HepG2 (cell line): ENCODE measurements around the gene SNUPN. TPM values are rescaled to one million over a fixed set of nuclear protein-coding genes. Genes with fewer than 3 reads are reported as not detected.

ENCODE experiments used
- ATAC-seq: fragments of 200-7000 bp; cut with Tn5 transposase; 3 replicates; pipeline ENCODE4 v1.9.1; 2020; ENCODE audit warnings: mild to moderate bottlenecking, moderate library complexity
- BruUV-seq: library from RNA; stranded (reverse); fragments of 400-500 nt; replicated peaks from 2 replicates; lab custom pipeline; 2021; lab: Mats Ljungman, UMichigan
- CTCF ChIA-PET: fragments of 300-600 bp; formaldehyde crosslinking; extraction: SDS; loops from one replicate; lab custom pipeline; 2021; ENCODE audit warnings: low total read pairs, inconsistent platforms, low intra/inter-chr PET ratio; lab: Yijun Ruan, JAX
- POLR2A ChIA-PET: fragments of 350-600 bp; sonication (Branson Sonifier 250); formaldehyde crosslinking; loops from one replicate; lab custom pipeline; 2020; ENCODE audit warnings: antibody characterized with exemption, inconsistent platforms; lab: Yijun Ruan, JAX
- DNase-seq: peaks from one replicate; pipeline ENCODE4 v3.0.0-alpha.2; 2015; ENCODE audit warnings: low spot score
- FAIRE-seq: peaks from 3 replicates; lab custom pipeline; 2011; peaks lifted over from hg19 to GRCh38; lab: Jason Lieb, UNC
- H2AFZ ChIP-seq: one replicate; pipeline ENCODE4 v1.6.1; 2011; ENCODE audit warnings: low read length, inconsistent platforms
- H3K27ac ChIP-seq: fragments of 300-600 bp; 3 replicates; pipeline ENCODE4 v1.8.0; 2011; ENCODE audit warnings: mixed run types, mild to moderate bottlenecking, mixed read lengths, low read length, inconsistent platforms; ENCODE audit not compliant: insufficient read depth; ENCODE audit errors: extremely low read length
- H3K27me3 ChIP-seq, 2 experiments: fragments of 200-600 bp in 1 of 2; 2 replicates in 1 of 2; 3 replicates in 1 of 2; pipeline versions ENCODE4 v1.6.0 to v1.8.0; 2011; ENCODE audit warnings: low read length in 2 of 2, mild to moderate bottlenecking in 2 of 2, moderate library complexity in 2 of 2, inconsistent platforms in 1 of 2; ENCODE audit not compliant: insufficient read depth in 2 of 2, control insufficient read depth in 1 of 2
- H3K36me3 ChIP-seq, 2 experiments: fragments of 200-600 bp in 1 of 2; replicated peaks in 1 of 2; 2 replicates in 1 of 2; 3 replicates in 1 of 2; pipeline versions ENCODE4 v1.5.1 to v1.8.0; 2011; ENCODE audit warnings: low read length in 2 of 2, inconsistent platforms in 1 of 2; ENCODE audit not compliant: insufficient read depth in 2 of 2, control insufficient read depth in 1 of 2
- H3K4me1 ChIP-seq: 2 replicates; pipeline ENCODE4 v1.5.1; 2012; ENCODE audit warnings: low read length, inconsistent platforms; ENCODE audit not compliant: insufficient read depth
- H3K4me2 ChIP-seq: 2 replicates; pipeline ENCODE4 v1.6.0; 2011; ENCODE audit warnings: low read depth, low read length, inconsistent platforms
- H3K4me3 ChIP-seq, 3 experiments: fragments of 200-600 bp in 1 of 3; sonication (generic), shearing (Covaris generic) in 1 of 3; replicated peaks in 1 of 3; 2 replicates each; pipeline ENCODE4 v1.5.1; 2011 to 2016; ENCODE audit warnings: low read length in 3 of 3, inconsistent platforms in 2 of 3, low read depth in 2 of 3, mild to moderate bottlenecking in 2 of 3, control low read depth in 1 of 3, mixed read lengths in 1 of 3; ENCODE audit not compliant: insufficient read depth in 1 of 3
- H3K79me2 ChIP-seq: one replicate; pipeline ENCODE4 v1.6.1; 2011; ENCODE audit warnings: low read length, inconsistent platforms; ENCODE audit not compliant: insufficient read depth
- H3K9ac ChIP-seq: 2 replicates; pipeline ENCODE4 v1.6.0; 2011; ENCODE audit warnings: mild to moderate bottlenecking, low read depth, low read length, inconsistent platforms; ENCODE audit not compliant: insufficient read depth
- H3K9me3 ChIP-seq: 2 replicates; pipeline ENCODE4 v1.5.1; 2012; ENCODE audit warnings: mild to moderate bottlenecking, low read length
- H4K20me1 ChIP-seq: 2 replicates; pipeline ENCODE4 v1.6.0; 2011; ENCODE audit warnings: inconsistent platforms, mild to moderate bottlenecking, low read length, moderate library complexity; ENCODE audit not compliant: insufficient read depth
- DNMT3B ChIP-seq: conservative IDR thresholded peaks from 2 replicates; pipeline ENCODE4 v1.6.1; 2016; ENCODE audit warnings: missing biosample characterization, control low read depth
- GATAD2A ChIP-seq: IDR thresholded peaks from 2 replicates; pipeline ENCODE4 v1.6.1; 2016
- HNF4A ChIP-seq: sonication (generic); formaldehyde crosslinking; IDR thresholded peaks from 2 replicates; pipeline ENCODE4 v1.4.0; 2020; ENCODE audit warnings: missing genetic modification reagents
- ISL2 ChIP-seq: sonication (generic); formaldehyde crosslinking; IDR thresholded peaks from 2 replicates; pipeline ENCODE4 v1.5.0; 2020; ENCODE audit warnings: missing genetic modification reagents
- MIXL1 ChIP-seq: IDR thresholded peaks from 2 replicates; pipeline ENCODE4 v1.6.1; 2016
- MTA1 ChIP-seq: sonication (generic); formaldehyde crosslinking; IDR thresholded peaks from 2 replicates; pipeline ENCODE4 v1.4.0; 2020; ENCODE audit warnings: missing genetic modification reagents, mild to moderate bottlenecking, borderline replicate concordance
- NCOA5 ChIP-seq: sonication (generic); formaldehyde crosslinking; IDR thresholded peaks from 2 replicates; pipeline ENCODE4 v1.4.0; 2020; ENCODE audit warnings: missing genetic modification reagents
- SOX5 ChIP-seq: IDR thresholded peaks from 2 replicates; pipeline ENCODE4 v1.6.1; 2016; ENCODE audit warnings: borderline replicate concordance
- SOX6 ChIP-seq, 2 experiments: fragments of 450-650 bp in 1 of 2; sonication (generic) in 1 of 2; formaldehyde crosslinking in 1 of 2; IDR thresholded peaks; 2 replicates each; pipeline versions ENCODE4 v1.4.0 to v1.6.1; 2017 to 2020; ENCODE audit warnings: antibody characterized with exemption in 1 of 2, mild to moderate bottlenecking in 1 of 2, missing genetic modification reagents in 1 of 2
- TBP ChIP-seq: sonication (generic); formaldehyde crosslinking; IDR thresholded peaks from 2 replicates; pipeline ENCODE4 v1.5.0; 2020; ENCODE audit warnings: missing genetic modification reagents
- ZEB1 ChIP-seq: IDR thresholded peaks from 2 replicates; pipeline ENCODE4 v1.6.1; 2012; ENCODE audit warnings: mild to moderate bottlenecking, low read depth, inconsistent platforms; ENCODE audit not compliant: insufficient replicate concordance
- ZNF496 ChIP-seq: sonication (generic); formaldehyde crosslinking; IDR thresholded peaks from 2 replicates; pipeline ENCODE4 v1.8.1; 2023; ENCODE audit warnings: mild to moderate bottlenecking, moderate library complexity, missing genetic modification reagents; ENCODE audit not compliant: insufficient replicate concordance
- ZNF562 ChIP-seq: sonication (generic); formaldehyde crosslinking; IDR thresholded peaks from 2 replicates; pipeline ENCODE4 v1.8.0; 2022; ENCODE audit warnings: missing genetic modification reagents, borderline replicate concordance
- whole genome bisulfite sequencing: methylation state at CpG from one replicate; pipeline ENCODE4 v1.1.6; 2017; ENCODE audit warnings: low lambda C conversion rate; 5-methylcytosine and 5-hydroxymethylcytosine counted together
- in situ Hi-C: cut with HindIII; loops from 2 replicates; pipeline ENCODE4 v1.10.0; 2017; ENCODE audit warnings: low pct_unique_long_range_greater_than_20kb; ENCODE audit not compliant: extremely low pct_ligation_motif_present
- intact Hi-C: fragments of 100-400 bp; cut with micrococcal nuclease; formaldehyde crosslinking; loops from one replicate; pipeline ENCODE4 v1.10.0; 2022; ENCODE audit not compliant: unreplicated experiment
- polyA plus RNA-seq, 8 experiments: library from polyadenylated mRNA; depleted of rRNA in 3 of 8; stranded (reverse) in 7 of 8; unstranded in 1 of 8; fragments of >200 nt; fragmentation: Illumina TruSeq in 4 of 8; extraction: Trizol in 4 of 8; gene quantifications; 2 replicates each; pipeline versions ENCODE4 v1.2.1 to v1.2.3, GENCODE V29; 2011 to 2016; ENCODE audit warnings: low read depth in 4 of 8, missing spikeins in 1 of 8, mixed read lengths in 1 of 8; ENCODE audit not compliant: insufficient read depth in 1 of 8
- total RNA-seq, 5 experiments: library from RNA; depleted of rRNA; stranded (reverse); fragments of >200 nt; fragmentation: Illumina TruSeq; extraction: Trizol; gene quantifications; 2 replicates each; pipeline ENCODE4 v1.2.3, GENCODE V29; 2016; ENCODE audit warnings: low read depth in 1 of 5
- TF ChIP-seq, protein P1 (sequence below): sonication (generic); IDR thresholded peaks from 2 replicates; pipeline ENCODE4 v1.6.1; 2016; ENCODE audit warnings: low read depth, borderline replicate concordance
- TF ChIP-seq, protein P2 (sequence below): sonication (generic); formaldehyde crosslinking; IDR thresholded peaks from 2 replicates; pipeline ENCODE4 v1.5.0; 2020; ENCODE audit warnings: missing genetic modification reagents
- TF ChIP-seq, protein P3 (sequence below): sonication (generic); formaldehyde crosslinking; IDR thresholded peaks from 2 replicates; pipeline ENCODE4 v1.8.0; 2022; ENCODE audit warnings: mild to moderate bottlenecking, missing genetic modification reagents, moderate library complexity
- TF ChIP-seq, protein P4 (sequence below): sonication (generic); formaldehyde crosslinking; IDR thresholded peaks from 2 replicates; pipeline ENCODE4 v1.8.1; 2023; ENCODE audit warnings: missing genetic modification reagents, mild to moderate bottlenecking, borderline replicate concordance
- TF ChIP-seq, protein P5 (sequence below): sonication (generic); formaldehyde crosslinking; IDR thresholded peaks from 2 replicates; pipeline ENCODE4 v1.4.0; 2020; ENCODE audit warnings: missing genetic modification reagents, low read depth, mild to moderate bottlenecking, borderline replicate concordance
- TF ChIP-seq, protein P6 (sequence below): sonication (generic); formaldehyde crosslinking; IDR thresholded peaks from 2 replicates; pipeline ENCODE4 v1.9.0; 2022; ENCODE audit warnings: missing genetic modification reagents, mild to moderate bottlenecking, borderline replicate concordance

SNUPN gene
- total and polyA plus RNA-seq, 2 of the 13 experiments (the other 11 are each of a cell fraction or from before 2014, with no cell fraction given): 9.0 to 16.4 TPM

DNA sequence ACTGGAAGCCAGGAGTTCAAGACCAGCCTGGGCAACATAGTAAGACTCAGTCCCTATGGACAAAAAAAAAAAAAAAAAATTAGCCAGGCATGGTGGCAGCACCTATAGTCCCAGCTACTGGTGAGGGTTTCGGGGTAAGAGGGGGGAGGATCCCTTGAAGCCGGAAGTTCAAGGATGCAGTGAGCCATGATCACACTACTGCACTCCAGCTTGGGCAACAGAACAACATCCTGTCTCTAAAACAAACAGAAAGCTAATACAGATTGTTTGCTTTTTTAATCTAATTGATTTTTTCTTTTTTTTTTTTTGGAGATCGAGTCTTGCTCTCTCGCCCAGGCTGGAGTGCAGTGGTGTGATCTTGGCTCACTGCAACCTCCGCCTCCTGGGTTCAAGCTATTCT is 16.1 kb upstream of the SNUPN start:
- Histone ChIP-seq H3K79me2 (peaks cover 34% of the 10 kb centered on the region), H3K9me3 (no peaks in the 10 kb centered on the region), H3K27me3 (peaks cover 0 to 2% of the 10 kb centered on the region in 2 experiments; a peak in 1 of 5 replicates), H3K4me3 (no peak overlapping the region), H4K20me1 (no peaks in the 10 kb centered on the region; the same call in 1 of the 2 replicates), H3K27ac (peak overlapping the region; percentile 94), H3K36me3 (0 out of 5 replicates have a peak, but pooled peaks cover 0 to 3% of the 10 kb centered on the region in 2 experiments), H3K4me2 (peak overlapping the region; percentile 26; the same call in 1 of the 2 replicates), H3K9ac (no peak overlapping the region), H3K4me1 (peaks cover 40% of the 10 kb centered on the region), H2AFZ (no peak overlapping the region)
- DNase-seq: no peak
- no TSS peak for BruUV-seq
- POLR2A ChIA-PET: interaction anchor here (0.7 to 6.9 kb wide), 8 partner anchors 10 to 488 kb away, joined by 3 to 47 read pairs (median 22); partner anchors contain the start of genes MAN2C1, SIN3A and SNUPN
- WGBS: 33% methylated on average over 5 of the region's 5 CpGs
- in situ Hi-C loops: loop anchor here (10.0 kb wide), 1 partner anchor 277 kb away; the partner anchor contains the start of gene MAN2C1
- intact Hi-C loops: loop anchor here (2.0 kb wide), 1 partner anchor 15 kb away; no protein-coding TSS in a partner anchor
- CTCF ChIA-PET: no interaction called here
- no peak for FAIRE-seq
- ATAC-seq: peak; percentile 7; the same call in 2 of the 3 replicates
- TF ChIP-seq ISL2 (CRISPR knock-in tag) (no peak), MIXL1 (peak; percentile 61; the same call in 1 of the 2 replicates), GATAD2A (CRISPR knock-in tag) (peak; percentile 34; the same call in 1 of the 2 replicates), TBP (CRISPR knock-in tag) (no peak), NCOA5 (CRISPR knock-in tag) (no peak), ZEB1 (no peak), ZNF496 (CRISPR knock-in tag) (no peak), ZNF562 (CRISPR knock-in tag) (no peak), SOX6 (IDR thresholded peaks at IDR 0.05) (no peak), SOX6 (CRISPR knock-in tag; IDR thresholded peaks at IDR 0.05) (peak; percentile 28; the same call in 1 of the 2 replicates), SOX5 (peak; percentile 35; the same call in 1 of the 2 replicates), HNF4A (no peak), MTA1 (no peak), DNMT3B (no peak)
- TF ChIP-seq, protein P1, sequence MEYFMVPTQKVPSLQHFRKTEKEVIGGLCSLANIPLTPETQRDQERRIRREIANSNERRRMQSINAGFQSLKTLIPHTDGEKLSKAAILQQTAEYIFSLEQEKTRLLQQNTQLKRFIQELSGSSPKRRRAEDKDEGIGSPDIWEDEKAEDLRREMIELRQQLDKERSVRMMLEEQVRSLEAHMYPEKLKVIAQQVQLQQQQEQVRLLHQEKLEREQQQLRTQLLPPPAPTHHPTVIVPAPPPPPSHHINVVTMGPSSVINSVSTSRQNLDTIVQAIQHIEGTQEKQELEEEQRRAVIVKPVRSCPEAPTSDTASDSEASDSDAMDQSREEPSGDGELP: no peak
- TF ChIP-seq, protein P2, sequence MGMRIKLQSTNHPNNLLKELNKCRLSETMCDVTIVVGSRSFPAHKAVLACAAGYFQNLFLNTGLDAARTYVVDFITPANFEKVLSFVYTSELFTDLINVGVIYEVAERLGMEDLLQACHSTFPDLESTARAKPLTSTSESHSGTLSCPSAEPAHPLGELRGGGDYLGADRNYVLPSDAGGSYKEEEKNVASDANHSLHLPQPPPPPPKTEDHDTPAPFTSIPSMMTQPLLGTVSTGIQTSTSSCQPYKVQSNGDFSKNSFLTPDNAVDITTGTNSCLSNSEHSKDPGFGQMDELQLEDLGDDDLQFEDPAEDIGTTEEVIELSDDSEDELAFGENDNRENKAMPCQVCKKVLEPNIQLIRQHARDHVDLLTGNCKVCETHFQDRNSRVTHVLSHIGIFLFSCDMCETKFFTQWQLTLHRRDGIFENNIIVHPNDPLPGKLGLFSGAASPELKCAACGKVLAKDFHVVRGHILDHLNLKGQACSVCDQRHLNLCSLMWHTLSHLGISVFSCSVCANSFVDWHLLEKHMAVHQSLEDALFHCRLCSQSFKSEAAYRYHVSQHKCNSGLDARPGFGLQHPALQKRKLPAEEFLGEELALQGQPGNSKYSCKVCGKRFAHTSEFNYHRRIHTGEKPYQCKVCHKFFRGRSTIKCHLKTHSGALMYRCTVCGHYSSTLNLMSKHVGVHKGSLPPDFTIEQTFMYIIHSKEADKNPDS (CRISPR knock-in tag): no peak
- TF ChIP-seq, protein P3, sequence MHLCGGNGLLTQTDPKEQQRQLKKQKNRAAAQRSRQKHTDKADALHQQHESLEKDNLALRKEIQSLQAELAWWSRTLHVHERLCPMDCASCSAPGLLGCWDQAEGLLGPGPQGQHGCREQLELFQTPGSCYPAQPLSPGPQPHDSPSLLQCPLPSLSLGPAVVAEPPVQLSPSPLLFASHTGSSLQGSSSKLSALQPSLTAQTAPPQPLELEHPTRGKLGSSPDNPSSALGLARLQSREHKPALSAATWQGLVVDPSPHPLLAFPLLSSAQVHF (CRISPR knock-in tag): no peak
- TF ChIP-seq, protein P4, sequence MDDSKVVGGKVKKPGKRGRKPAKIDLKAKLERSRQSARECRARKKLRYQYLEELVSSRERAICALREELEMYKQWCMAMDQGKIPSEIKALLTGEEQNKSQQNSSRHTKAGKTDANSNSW (CRISPR knock-in tag): no peak
- TF ChIP-seq, protein P5, sequence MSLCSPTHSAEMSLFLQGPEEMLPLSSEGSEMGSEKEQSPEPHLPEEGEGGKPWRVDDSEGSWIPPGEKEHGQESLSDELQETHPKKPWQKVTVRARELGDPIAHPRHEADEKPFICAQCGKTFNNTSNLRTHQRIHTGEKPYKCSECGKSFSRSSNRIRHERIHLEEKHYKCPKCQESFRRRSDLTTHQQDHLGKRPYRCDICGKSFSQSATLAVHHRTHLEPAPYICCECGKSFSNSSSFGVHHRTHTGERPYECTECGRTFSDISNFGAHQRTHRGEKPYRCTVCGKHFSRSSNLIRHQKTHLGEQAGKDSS (CRISPR knock-in tag): no peak
- TF ChIP-seq, protein P6, sequence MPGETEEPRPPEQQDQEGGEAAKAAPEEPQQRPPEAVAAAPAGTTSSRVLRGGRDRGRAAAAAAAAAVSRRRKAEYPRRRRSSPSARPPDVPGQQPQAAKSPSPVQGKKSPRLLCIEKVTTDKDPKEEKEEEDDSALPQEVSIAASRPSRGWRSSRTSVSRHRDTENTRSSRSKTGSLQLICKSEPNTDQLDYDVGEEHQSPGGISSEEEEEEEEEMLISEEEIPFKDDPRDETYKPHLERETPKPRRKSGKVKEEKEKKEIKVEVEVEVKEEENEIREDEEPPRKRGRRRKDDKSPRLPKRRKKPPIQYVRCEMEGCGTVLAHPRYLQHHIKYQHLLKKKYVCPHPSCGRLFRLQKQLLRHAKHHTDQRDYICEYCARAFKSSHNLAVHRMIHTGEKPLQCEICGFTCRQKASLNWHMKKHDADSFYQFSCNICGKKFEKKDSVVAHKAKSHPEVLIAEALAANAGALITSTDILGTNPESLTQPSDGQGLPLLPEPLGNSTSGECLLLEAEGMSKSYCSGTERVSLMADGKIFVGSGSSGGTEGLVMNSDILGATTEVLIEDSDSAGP (CRISPR knock-in tag): no peak
